ENCODE measurements around the gene ASS1. TPM values are rescaled to one million over a fixed set of nuclear protein-coding genes. Genes with fewer than 3 reads are reported as not detected.

The ASS1 gene
- total RNA-seq, 1 experiment from 2014 or later: 26.2 TPM

DNA sequence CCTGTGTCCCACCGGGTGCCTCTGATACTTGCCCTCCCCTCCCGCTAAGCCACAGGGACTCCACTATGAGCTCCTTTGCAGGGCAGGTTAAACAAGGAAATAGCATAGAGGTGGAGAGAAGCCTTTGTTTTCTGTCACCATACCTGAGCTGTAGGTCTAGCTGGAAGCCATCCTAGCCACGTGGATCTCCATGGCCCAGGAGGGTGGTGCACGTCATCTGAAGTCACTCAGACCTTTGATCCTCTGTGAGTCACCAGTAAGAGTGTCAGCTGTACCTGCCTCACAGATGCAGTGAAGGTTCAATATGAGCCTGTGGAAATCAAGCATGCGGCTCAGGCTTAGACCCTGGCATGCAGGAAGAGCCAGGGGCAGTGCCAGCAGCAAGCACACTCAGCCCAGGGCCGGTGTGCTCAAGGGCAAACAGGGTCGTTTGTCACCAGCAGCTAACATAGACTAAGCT lies 55.1 kb downstream of the ASS1 start:
- POLR2A ChIA-PET: no interaction called here
- ATAC-seq (no peak), DNase-seq (ENCODE audit: low read depth, low spot score) (no peak)
- no TSS peak for BruUV-seq (replicated peaks)
- Histone ChIP-seq H3K4me1 (ENCODE audit: control insufficient read depth, insufficient read depth, low read length) (no peaks in the 10 kb centered on the region), H3K27ac (ENCODE audit: low read length) (no peak overlapping the region), H3K36me3 (ENCODE audit: control insufficient read depth, insufficient read depth, low read length) (no peaks in the 10 kb centered on the region), H3K27me3 (ENCODE audit: control insufficient read depth, insufficient read depth, low read length) (no peaks in the 10 kb centered on the region), H3K9me3 (ENCODE audit: control insufficient read depth, insufficient read depth, low read depth, low read length) (no peaks in the 10 kb centered on the region), H3K4me3 (ENCODE audit: low read depth in 2 of 2, low read length in 2 of 2) (no peak overlapping the region)
- CTCF ChIA-PET: no interaction called here
- intact Hi-C loops (cut with micrococcal nuclease; ENCODE audit: unreplicated experiment): no loop called here
- TF ChIP-seq, protein P1, sequence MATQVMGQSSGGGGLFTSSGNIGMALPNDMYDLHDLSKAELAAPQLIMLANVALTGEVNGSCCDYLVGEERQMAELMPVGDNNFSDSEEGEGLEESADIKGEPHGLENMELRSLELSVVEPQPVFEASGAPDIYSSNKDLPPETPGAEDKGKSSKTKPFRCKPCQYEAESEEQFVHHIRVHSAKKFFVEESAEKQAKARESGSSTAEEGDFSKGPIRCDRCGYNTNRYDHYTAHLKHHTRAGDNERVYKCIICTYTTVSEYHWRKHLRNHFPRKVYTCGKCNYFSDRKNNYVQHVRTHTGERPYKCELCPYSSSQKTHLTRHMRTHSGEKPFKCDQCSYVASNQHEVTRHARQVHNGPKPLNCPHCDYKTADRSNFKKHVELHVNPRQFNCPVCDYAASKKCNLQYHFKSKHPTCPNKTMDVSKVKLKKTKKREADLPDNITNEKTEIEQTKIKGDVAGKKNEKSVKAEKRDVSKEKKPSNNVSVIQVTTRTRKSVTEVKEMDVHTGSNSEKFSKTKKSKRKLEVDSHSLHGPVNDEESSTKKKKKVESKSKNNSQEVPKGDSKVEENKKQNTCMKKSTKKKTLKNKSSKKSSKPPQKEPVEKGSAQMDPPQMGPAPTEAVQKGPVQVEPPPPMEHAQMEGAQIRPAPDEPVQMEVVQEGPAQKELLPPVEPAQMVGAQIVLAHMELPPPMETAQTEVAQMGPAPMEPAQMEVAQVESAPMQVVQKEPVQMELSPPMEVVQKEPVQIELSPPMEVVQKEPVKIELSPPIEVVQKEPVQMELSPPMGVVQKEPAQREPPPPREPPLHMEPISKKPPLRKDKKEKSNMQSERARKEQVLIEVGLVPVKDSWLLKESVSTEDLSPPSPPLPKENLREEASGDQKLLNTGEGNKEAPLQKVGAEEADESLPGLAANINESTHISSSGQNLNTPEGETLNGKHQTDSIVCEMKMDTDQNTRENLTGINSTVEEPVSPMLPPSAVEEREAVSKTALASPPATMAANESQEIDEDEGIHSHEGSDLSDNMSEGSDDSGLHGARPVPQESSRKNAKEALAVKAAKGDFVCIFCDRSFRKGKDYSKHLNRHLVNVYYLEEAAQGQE (IDR thresholded peaks at IDR 0.05; ENCODE audit: insufficient read depth in 1 of 2, low read depth in 2 of 2, low read length in 1 of 2): no peak
- TF ChIP-seq, protein P2, sequence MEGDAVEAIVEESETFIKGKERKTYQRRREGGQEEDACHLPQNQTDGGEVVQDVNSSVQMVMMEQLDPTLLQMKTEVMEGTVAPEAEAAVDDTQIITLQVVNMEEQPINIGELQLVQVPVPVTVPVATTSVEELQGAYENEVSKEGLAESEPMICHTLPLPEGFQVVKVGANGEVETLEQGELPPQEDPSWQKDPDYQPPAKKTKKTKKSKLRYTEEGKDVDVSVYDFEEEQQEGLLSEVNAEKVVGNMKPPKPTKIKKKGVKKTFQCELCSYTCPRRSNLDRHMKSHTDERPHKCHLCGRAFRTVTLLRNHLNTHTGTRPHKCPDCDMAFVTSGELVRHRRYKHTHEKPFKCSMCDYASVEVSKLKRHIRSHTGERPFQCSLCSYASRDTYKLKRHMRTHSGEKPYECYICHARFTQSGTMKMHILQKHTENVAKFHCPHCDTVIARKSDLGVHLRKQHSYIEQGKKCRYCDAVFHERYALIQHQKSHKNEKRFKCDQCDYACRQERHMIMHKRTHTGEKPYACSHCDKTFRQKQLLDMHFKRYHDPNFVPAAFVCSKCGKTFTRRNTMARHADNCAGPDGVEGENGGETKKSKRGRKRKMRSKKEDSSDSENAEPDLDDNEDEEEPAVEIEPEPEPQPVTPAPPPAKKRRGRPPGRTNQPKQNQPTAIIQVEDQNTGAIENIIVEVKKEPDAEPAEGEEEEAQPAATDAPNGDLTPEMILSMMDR (IDR thresholded peaks at IDR 0.05): no peak
- TF ChIP-seq SIN3A (IDR thresholded peaks at IDR 0.05; ENCODE audit: borderline replicate concordance, insufficient read depth, low read depth, low read length) (no peak), POLR2AphosphoS5 (IDR thresholded peaks at IDR 0.05; ENCODE audit: low read depth, low read length) (no peak), TCF7L2 (IDR thresholded peaks at IDR 0.05; ENCODE audit: low read depth, low read length) (no peak)
- in situ Hi-C loops (cut with HindIII; ENCODE audit: low pct_unique_long_range_greater_than_20kb, low sequenced_read_pairs): no loop called here

DNA sequence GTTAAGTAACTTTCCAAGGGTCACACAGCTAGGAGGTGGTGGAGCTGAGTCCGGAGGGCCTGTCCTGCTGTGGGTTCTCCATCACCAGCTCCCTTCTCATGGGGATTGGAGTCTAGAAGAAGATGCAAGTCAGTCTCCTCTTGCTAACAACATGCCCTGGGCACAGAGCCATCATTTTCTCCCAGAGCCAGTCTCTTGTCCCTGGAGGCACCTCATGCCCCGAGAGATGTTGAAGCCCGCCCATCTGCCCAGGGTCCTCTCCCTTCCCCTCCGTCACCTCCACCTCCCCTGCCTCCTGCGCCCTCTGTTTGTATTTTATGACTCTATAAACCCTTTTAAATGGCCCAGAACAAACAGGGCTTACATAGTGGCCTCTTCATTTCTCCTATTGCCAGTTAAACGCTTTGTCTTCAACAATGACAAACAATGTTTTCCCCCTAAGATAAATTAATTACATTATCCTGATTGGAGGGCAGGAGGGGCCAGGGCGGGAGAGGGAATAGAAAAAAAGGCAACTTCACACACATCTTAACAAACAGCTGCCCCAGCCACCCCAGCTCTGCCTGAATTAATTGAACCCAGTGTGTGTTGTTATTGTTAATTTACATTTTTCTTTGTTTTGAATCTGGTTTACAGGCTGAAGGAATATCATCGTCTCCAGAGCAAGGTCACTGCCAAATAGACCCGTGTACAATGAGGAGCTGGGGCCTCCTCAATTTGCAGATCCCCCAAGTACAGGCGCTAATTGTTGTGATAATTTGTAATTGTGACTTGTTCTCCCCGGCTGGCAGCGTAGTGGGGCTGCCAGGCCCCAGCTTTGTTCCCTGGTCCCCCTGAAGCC lies 55.8 kb downstream of the ASS1 start:
- intact Hi-C loops (cut with micrococcal nuclease; ENCODE audit: unreplicated experiment) (no loop called here), in situ Hi-C loops (cut with HindIII; ENCODE audit: low pct_unique_long_range_greater_than_20kb, low sequenced_read_pairs) (no loop called here)
- TF ChIP-seq POLR2AphosphoS5 (IDR thresholded peaks at IDR 0.05; ENCODE audit: low read depth, low read length) (no peak), SIN3A (IDR thresholded peaks at IDR 0.05; ENCODE audit: borderline replicate concordance, insufficient read depth, low read depth, low read length) (no peak), TCF7L2 (IDR thresholded peaks at IDR 0.05; ENCODE audit: low read depth, low read length) (no peak)
- TF ChIP-seq, protein P2 (IDR thresholded peaks at IDR 0.05): no peak
- TF ChIP-seq, protein P1 (IDR thresholded peaks at IDR 0.05; ENCODE audit: insufficient read depth in 1 of 2, low read depth in 2 of 2, low read length in 1 of 2): no peak
- Histone ChIP-seq H3K9me3 (ENCODE audit: control insufficient read depth, insufficient read depth, low read depth, low read length) (no peaks in the 10 kb centered on the region), H3K36me3 (ENCODE audit: control insufficient read depth, insufficient read depth, low read length) (no peaks in the 10 kb centered on the region), H3K27ac (ENCODE audit: low read length) (no peak overlapping the region), H3K27me3 (ENCODE audit: control insufficient read depth, insufficient read depth, low read length) (no peaks in the 10 kb centered on the region), H3K4me3 (ENCODE audit: low read depth in 2 of 2, low read length in 2 of 2) (no peak overlapping the region), H3K4me1 (ENCODE audit: control insufficient read depth, insufficient read depth, low read length) (no peaks in the 10 kb centered on the region)
- ATAC-seq (no peak), DNase-seq (ENCODE audit: low read depth, low spot score) (no peak)
- POLR2A ChIA-PET: no interaction called here
- no TSS peak for BruUV-seq (replicated peaks)
- CTCF ChIA-PET: interaction anchor here (0.5 kb wide), 1 partner anchor 18 kb away, joined by 3 read pairs; no protein-coding TSS in a partner anchor
